Measurements from ENCODE around the gene CASK. TPM values are rescaled to one million over a fixed set of nuclear protein-coding genes. Genes with fewer than 3 reads are reported as not detected.

The CASK gene
- total RNA-seq, 1 donor from 2014 or later: 18.8 TPM

- DNase-seq (ENCODE audit: low spot score): no peak
Observed at GRCh38 chrX:41468647-41469323, 454.6 kb downstream of the CASK start.

More at GRCh38 chrX:41468647-41469323, 454.6 kb downstream of the CASK start:
- intact Hi-C loops (cut with DNase I): no loop called here

Other genes starting within 250 kb of the CASK start
- 2.0 TPM for gene GPR34, start 234.6 kb downstream of the CASK start, total RNA-seq
- not detected for gene GPR82, start 199.4 kb downstream of the CASK start, total RNA-seq